Erythroblast (primary cell): Measurements from ENCODE around the gene PCF11.
A peak's percentile ranks its signal among the peaks of the same experiment; 100 is the strongest.

Source experiments
- GATA1 ChIP-seq: IDR thresholded peaks from 2 replicates; pipeline ENCODE4 v1.6.1; 2011; ENCODE audit warnings: low read depth, mild to moderate bottlenecking, control low read depth, low read length, moderate library complexity
- POLR2A ChIP-seq: IDR thresholded peaks from 2 replicates; pipeline ENCODE4 v1.6.1; 2011; ENCODE audit warnings: mild to moderate bottlenecking, low read length

GRCh38 chr11:83159902-83160865 is 3.3 kb downstream of the PCF11 start:
- TF ChIP-seq GATA1 (no peak), POLR2A (peak; percentile 31)
